Measurements from ENCODE around the gene LIMK1. TPM values are rescaled to one million over a fixed set of nuclear protein-coding genes. Genes with fewer than 3 reads are reported as not detected.

The LIMK1 gene
- total and polyA plus RNA-seq, 2 of the 13 experiments (the other 11 are each of a cell fraction or from before 2014, with no cell fraction given) = 8.9 to 18.8 TPM

- TF ChIP-seq LCORL (IDR thresholded peaks at IDR 0.05) (no peak), LCORL (CRISPR knock-in tag; IDR thresholded peaks at IDR 0.05) (no peak), ZNF598 (CRISPR knock-in tag; IDR thresholded peaks at IDR 0.05; ENCODE audit: borderline replicate concordance) (no peak), SRSF1 (optimal IDR thresholded peaks at IDR 0.05; ENCODE audit: low read depth, low read length) (no peak), ZNF124 (CRISPR knock-in tag; IDR thresholded peaks at IDR 0.05) (no peak), HES4 (CRISPR knock-in tag; IDR thresholded peaks at IDR 0.05; ENCODE audit: borderline replicate concordance) (no peak), AHDC1 (CRISPR knock-in tag; IDR thresholded peaks at IDR 0.05; ENCODE audit: borderline replicate concordance) (no peak)
Measured at GRCh38 chr7:74126220-74126880, 42.7 kb downstream of the LIMK1 start (continued).

- no TSS peak for BruUV-seq (replicated peaks)
- Histone ChIP-seq H3K4me3 (replicated peaks in 1 of 3; ENCODE audit: insufficient read depth in 1 of 3, low read depth in 2 of 3, low read length in 3 of 3) (no peak overlapping the region), H3K9me3 (ENCODE audit: low read length) (no peaks in the 10 kb centered on the region), H3K9ac (ENCODE audit: insufficient read depth, low read depth, low read length) (no peak overlapping the region), H3K36me3 (replicated peaks in 1 of 2; ENCODE audit: control insufficient read depth in 1 of 2, insufficient read depth in 2 of 2, low read length in 2 of 2) (no peaks in the 10 kb centered on the region), H3K27me3 (ENCODE audit: control insufficient read depth in 1 of 2, insufficient read depth in 2 of 2, low read length in 2 of 2) (no peaks in the 10 kb centered on the region), H2AFZ (ENCODE audit: low read length) (no peak overlapping the region), H4K20me1 (ENCODE audit: insufficient read depth, low read length) (no peaks in the 10 kb centered on the region), H3K79me2 (ENCODE audit: insufficient read depth, low read length) (no peaks in the 10 kb centered on the region), H3K4me1 (ENCODE audit: insufficient read depth, low read length) (no peaks in the 10 kb centered on the region), H3K4me2 (ENCODE audit: low read depth, low read length) (no peak overlapping the region), H3K27ac (ENCODE audit: extremely low read length, insufficient read depth, low read length) (no peak overlapping the region)
- POLR2A ChIA-PET = no interaction called here
- intact Hi-C loops (cut with micrococcal nuclease; ENCODE audit: unreplicated experiment) = no loop called here
- FAIRE-seq = no peak
- in situ Hi-C loops (cut with HindIII; ENCODE audit: extremely low pct_ligation_motif_present, low pct_unique_long_range_greater_than_20kb) = no loop called here
- CTCF ChIA-PET (ENCODE audit: low intra/inter-chr PET ratio, low total read pairs) = no interaction called here
- DNase-seq (ENCODE audit: low spot score) = no peak
- no peak for ATAC-seq
- 6% methylated on average over 2 of the region's 2 CpGs for WGBS (ENCODE audit: low lambda C conversion rate)
- TF ChIP-seq PHB2 (IDR thresholded peaks at IDR 0.05; ENCODE audit: partially characterized antibody) = no peak
- TF ChIP-seq ZBTB3 (CRISPR knock-in tag; IDR thresholded peaks at IDR 0.05; ENCODE audit: borderline replicate concordance, low read depth) = no peak
- no peak for TF ChIP-seq DR1 (CRISPR knock-in tag; IDR thresholded peaks at IDR 0.05)
- TF ChIP-seq CC2D1A (CRISPR knock-in tag; IDR thresholded peaks at IDR 0.05) = no peak
- TF ChIP-seq KLF16 (CRISPR knock-in tag; IDR thresholded peaks at IDR 0.05) = no peak
- no peak for TF ChIP-seq ZNF451 (CRISPR knock-in tag; IDR thresholded peaks at IDR 0.05)
- no peak for TF ChIP-seq MIER3 (CRISPR knock-in tag; IDR thresholded peaks at IDR 0.05; ENCODE audit: borderline replicate concordance)
- TF ChIP-seq, protein P1, sequence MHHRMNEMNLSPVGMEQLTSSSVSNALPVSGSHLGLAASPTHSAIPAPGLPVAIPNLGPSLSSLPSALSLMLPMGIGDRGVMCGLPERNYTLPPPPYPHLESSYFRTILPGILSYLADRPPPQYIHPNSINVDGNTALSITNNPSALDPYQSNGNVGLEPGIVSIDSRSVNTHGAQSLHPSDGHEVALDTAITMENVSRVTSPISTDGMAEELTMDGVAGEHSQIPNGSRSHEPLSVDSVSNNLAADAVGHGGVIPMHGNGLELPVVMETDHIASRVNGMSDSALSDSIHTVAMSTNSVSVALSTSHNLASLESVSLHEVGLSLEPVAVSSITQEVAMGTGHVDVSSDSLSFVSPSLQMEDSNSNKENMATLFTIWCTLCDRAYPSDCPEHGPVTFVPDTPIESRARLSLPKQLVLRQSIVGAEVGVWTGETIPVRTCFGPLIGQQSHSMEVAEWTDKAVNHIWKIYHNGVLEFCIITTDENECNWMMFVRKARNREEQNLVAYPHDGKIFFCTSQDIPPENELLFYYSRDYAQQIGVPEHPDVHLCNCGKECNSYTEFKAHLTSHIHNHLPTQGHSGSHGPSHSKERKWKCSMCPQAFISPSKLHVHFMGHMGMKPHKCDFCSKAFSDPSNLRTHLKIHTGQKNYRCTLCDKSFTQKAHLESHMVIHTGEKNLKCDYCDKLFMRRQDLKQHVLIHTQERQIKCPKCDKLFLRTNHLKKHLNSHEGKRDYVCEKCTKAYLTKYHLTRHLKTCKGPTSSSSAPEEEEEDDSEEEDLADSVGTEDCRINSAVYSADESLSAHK (CRISPR knock-in tag; IDR thresholded peaks at IDR 0.05; ENCODE audit: borderline replicate concordance) = no peak
Measured at GRCh38 chr7:74129887-74130286, 46.3 kb downstream of the LIMK1 start.

Measured in HepG2 (cell line).